ENCODE data around the gene PLA1A.
"Not testable (repeated sequence)": the region's sequence is repeated elsewhere in the genome, so short reads cannot be mapped to it uniquely, and the experiment has no call there.

GRCh38 chr3:119563334-119563733, 34.4 kb upstream of the PLA1A start:
- not testable (repeated sequence) for TF ChIP-seq POLR2A, CTCF (IDR thresholded peaks at IDR 0.05)
